ENCODE data around the gene GLYATL1B. TPM values are rescaled to one million over a fixed set of nuclear protein-coding genes. Genes with fewer than 3 reads are reported as not detected.
"Not testable (repeated sequence)": the region's sequence is repeated elsewhere in the genome, so short reads cannot be mapped to it uniquely, and the experiment has no call there.

GLYATL1B gene
- polyA plus RNA-seq, 6 donors from 2014 or later = 0.52 to 2.4 (median 1.6) TPM; not detected in 1

DNA sequence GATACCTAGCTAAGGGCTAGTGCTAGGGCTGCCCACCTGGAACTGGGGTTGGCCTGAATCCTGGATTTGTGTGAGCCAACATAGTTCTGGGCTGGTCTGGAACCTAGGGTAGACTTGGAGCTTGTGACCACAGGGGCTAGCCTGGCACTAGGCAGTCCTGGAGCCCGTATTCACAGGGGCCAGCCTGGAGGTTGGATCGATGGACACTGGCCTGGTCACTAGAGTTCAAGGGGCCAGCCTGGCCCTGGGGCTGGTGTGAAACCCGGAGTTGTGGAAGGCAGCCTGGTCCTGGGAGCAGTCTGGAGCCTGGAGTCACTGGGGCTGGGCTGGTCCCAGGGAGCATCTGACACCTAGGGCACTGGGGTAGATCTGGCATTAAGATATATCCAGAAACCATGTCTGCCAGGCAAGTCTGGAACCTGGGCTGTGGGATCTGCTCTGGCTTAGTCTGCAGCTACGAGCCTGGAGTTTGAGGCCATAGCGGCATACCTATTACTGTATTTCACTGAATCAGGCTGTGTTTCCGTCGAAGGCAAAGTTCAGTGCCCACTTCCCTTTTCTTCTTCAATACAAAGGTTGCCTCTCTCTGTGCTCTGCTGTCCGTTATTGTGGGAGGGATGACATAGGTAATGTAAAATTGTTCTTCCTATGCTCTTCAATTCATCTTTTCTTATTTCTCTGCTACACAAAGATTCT is 9.1 kb upstream of the GLYATL1B start:
- Mint-ChIP-seq H3K9me3 (peaks cover 4 to 25% (median 15%) of the 10 kb centered on the region in 7 donors), H3K4me1 (peaks cover 43 to 74% (median 62%) of the 10 kb centered on the region in 3 donors), H3K27me3 (no peaks in the 10 kb centered on the region), H3K4me3 (peak overlapping the region in 7 of 8 donors; percentile 0 to 86 (median 57)), H3K36me3 (peaks cover 9 to 23% of the 10 kb centered on the region in 2 donors), H3K27ac (peak overlapping the region; percentile 80 to 98 (median 88))
- DNase-seq (peak; percentile 60), ATAC-seq (ENCODE audit: low read depth in 2 of 2) (peak; percentile 91 to 92)

DNA sequence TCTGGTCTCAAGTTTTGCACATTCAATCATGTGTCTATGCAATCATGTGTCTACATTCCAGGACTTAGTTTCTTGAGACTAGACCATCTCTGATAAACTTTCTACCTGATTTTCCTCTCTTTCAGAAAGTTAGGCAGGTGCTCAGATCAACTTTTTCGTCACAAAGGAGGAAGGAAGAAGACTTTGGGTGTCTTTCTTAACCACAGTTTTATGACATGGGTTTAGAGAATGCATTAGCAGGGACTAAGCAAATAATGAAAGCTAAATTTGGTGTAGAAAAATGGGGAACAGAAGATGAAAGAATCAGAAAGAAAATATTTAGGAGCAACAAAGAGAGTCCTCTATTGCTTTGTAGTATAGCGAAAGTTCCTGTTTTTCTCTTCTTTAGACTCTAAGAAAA is 7.7 kb upstream of the GLYATL1B start:
- Mint-ChIP-seq H3K4me3 (peak overlapping the region in 6 of 8 donors; percentile 27 to 72 (median 62)), H3K36me3 (peaks cover 9 to 12% of the 10 kb centered on the region in 2 donors), H3K4me1 (peaks cover 46 to 74% (median 62%) of the 10 kb centered on the region in 3 donors), H3K9me3 (peaks cover 4 to 18% (median 10%) of the 10 kb centered on the region in 7 donors), H3K27me3 (no peaks in the 10 kb centered on the region), H3K27ac (peak overlapping the region; percentile 80 to 98 (median 88))
- peak; percentile 66 to 67 for ATAC-seq (ENCODE audit: low read depth in 2 of 2)
- peak; percentile 72 for DNase-seq

DNA sequence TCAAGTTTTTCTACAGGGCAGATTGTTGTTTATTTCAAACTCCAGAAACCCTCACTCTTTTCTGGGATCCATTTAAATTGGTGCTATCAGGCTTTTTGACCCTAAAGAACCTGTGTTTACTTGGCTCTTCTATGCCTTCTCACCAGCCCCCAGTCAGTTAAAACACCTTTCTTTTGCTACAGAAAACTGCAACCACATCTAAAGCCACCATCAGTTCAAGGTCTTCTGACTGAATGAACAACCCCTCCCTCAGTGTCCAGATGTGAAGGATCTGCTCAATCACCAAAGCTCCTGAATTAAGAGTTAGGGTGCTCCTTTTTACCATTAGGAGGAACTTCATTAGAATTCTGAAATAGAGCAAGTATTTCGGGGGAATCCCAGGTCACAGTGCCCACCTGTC is 7.0 kb upstream of the GLYATL1B start:
- peaks cover 52 to 81% (median 64%) of the 10 kb centered on the region in 3 donors for H3K4me1 Mint-ChIP-seq
- peak overlapping the region in 6 of 8 donors; percentile 27 to 72 (median 62) for H3K4me3 Mint-ChIP-seq
- H3K36me3 Mint-ChIP-seq = peaks cover 9 to 12% of the 10 kb centered on the region in 2 donors
- DNase-seq = no peak
- no peak for ATAC-seq (ENCODE audit: low read depth in 2 of 2)
- peaks cover 4 to 12% (median 8%) of the 10 kb centered on the region in 7 donors for H3K9me3 Mint-ChIP-seq
- peak overlapping the region; percentile 18 to 98 (median 88) for H3K27ac Mint-ChIP-seq
- H3K27me3 Mint-ChIP-seq = no peaks in the 10 kb centered on the region

DNA sequence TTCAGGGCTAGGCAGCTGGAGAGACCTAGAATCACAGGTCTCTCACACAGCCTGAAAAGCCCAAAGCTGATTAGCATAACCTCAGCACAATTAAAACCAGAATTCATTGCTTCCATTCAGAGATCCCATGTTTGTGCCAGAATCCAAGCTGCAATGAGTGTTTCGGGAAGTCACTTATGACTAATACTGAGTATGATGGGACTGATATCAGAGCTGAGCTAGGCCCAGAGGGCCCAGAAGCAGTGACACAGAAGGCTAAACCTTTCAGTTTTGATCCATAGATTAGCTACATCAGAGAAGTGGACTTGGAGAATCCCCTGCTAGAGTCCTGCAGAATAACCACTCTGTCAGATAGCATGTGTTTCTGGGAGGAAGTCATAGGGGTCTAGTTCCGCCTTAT is 5.7 kb upstream of the GLYATL1B start:
- not testable (repeated sequence) for ATAC-seq (ENCODE audit: low read depth in 2 of 2); H3K9me3 Mint-ChIP-seq; H3K27me3 Mint-ChIP-seq; DNase-seq; H3K36me3 Mint-ChIP-seq
- H3K4me1 Mint-ChIP-seq = peaks cover 53 to 75% (median 65%) of the 10 kb centered on the region in 3 donors
- H3K27ac Mint-ChIP-seq = peak overlapping the region in 1 of 6 donors; percentile 72
- peak overlapping the region in 2 of 8 donors; percentile 7 to 20 for H3K4me3 Mint-ChIP-seq

DNA sequence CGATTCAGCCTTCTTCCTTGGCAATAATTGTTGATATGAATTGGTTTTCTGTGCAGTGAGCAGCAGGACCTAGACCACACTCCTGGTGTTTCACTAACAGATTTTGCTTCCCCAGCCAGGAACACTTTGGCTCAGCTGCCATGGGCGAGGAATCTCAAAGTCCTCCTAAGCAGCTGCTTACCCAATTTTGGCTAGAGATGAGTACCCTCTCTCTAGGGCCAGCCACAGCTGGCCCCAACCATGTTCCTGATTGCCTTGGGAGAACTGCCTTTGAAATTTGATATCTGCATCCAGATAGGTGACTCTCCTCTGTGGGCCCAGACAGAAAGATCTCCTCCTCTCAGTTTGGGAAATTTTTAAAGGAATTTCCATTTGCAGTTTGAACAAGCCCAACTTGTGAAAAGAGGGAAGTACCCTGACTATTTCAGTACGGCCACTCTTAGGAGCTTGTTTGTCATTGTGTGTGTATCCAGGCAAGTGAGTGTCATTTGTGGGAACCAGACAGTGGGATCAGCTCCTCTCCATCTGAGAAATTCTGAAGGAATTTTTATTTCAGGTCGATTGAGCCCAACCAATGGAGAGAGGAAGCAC is 4.6 kb upstream of the GLYATL1B start:
- not testable (repeated sequence) for H3K9me3 Mint-ChIP-seq; H3K36me3 Mint-ChIP-seq; ATAC-seq (ENCODE audit: low read depth in 2 of 2); H3K27me3 Mint-ChIP-seq; DNase-seq
- peak overlapping the region in 2 of 6 donors; percentile 15 to 39 for H3K27ac Mint-ChIP-seq
- H3K4me3 Mint-ChIP-seq = peak overlapping the region in 3 of 8 donors; percentile 8 to 30 (median 22)
- H3K4me1 Mint-ChIP-seq = peaks cover 46 to 64% (median 62%) of the 10 kb centered on the region in 3 donors

DNA sequence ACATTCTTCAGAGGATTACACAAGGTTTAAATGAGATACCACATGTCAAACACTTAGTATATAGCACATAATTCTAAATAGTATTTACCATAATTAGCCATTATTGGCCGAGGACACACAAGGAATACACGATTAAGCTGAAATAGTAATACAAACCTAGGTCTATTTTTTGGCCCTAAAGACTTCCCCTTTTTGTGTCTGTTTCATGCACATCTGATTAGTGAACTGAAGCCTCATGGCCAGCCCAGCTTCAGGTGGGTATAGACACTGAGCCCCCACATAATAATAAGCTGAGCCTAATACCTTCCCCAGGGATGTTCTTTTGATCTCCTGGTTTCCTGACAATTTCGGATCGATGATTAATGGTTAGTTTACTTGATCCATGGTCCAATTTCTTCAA is 2.1 kb downstream of the GLYATL1B start:
- peaks cover 0 to 1% (median 0%) of the 10 kb centered on the region in 7 donors for H3K9me3 Mint-ChIP-seq
- peak overlapping the region; percentile 28 to 86 (median 81) for H3K27ac Mint-ChIP-seq
- ATAC-seq (ENCODE audit: low read depth in 2 of 2) (peak; percentile 98 to 99), DNase-seq (peak; percentile 55)
- peaks cover 4 to 9% of the 10 kb centered on the region in 2 donors for H3K36me3 Mint-ChIP-seq
- no peaks in the 10 kb centered on the region for H3K27me3 Mint-ChIP-seq
- peaks cover 46 to 58% (median 55%) of the 10 kb centered on the region in 3 donors for H3K4me1 Mint-ChIP-seq
- H3K4me3 Mint-ChIP-seq = peak overlapping the region in 5 of 8 donors; percentile 17 to 78 (median 56)

DNA sequence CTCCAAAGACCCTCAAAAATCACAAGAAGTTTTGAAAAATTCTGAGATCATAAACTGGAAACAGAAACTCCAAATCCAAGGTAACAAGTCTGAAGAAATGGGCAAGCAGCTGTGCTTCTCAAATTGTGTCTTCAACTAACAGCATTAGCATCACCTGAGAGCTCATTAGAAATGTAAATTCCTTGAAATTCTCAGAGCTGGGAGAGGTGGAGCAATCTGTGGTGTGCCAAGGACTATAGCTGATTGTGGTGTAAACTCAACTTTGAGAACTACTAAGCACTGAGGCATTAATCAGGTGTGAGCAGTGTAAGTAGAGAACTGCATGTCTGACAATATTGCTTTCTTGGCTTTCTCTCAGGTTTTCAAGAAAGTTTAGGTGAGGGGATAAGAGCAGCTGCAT is 7.5 kb downstream of the GLYATL1B start:
- H3K27me3 Mint-ChIP-seq; H3K9me3 Mint-ChIP-seq; DNase-seq; ATAC-seq (ENCODE audit: low read depth in 2 of 2): not testable (repeated sequence)
- H3K4me1 Mint-ChIP-seq = peaks cover 66 to 83% (median 78%) of the 10 kb centered on the region in 3 donors
- peak overlapping the region in 3 of 8 donors; percentile 10 to 44 (median 20) for H3K4me3 Mint-ChIP-seq
- peak overlapping the region in 4 of 6 donors; percentile 6 to 91 (median 88) for H3K27ac Mint-ChIP-seq
- H3K36me3 Mint-ChIP-seq = peaks cover 26 to 29% of the 10 kb centered on the region in 2 donors

DNA sequence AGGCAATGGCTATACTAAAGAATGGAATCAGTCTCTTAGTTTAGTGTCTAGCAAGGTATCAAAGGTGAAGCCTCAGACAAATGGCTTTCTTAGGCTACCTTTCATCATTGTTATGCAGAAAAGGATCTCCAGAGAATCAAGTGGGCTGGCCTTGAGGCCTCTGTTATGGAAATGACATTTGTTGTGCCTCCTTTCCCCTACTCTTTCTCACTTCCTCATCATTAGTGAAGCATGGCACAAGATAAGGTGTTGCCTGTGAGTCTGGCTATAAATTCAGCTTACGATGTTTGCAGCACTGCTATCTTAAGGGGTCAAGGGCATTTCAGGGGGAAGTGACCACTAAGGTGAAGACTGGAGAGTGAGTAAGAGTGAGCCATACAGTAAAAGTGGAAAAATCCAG is 9.1 kb downstream of the GLYATL1B start:
- ATAC-seq (ENCODE audit: low read depth in 2 of 2) = peak; percentile 91 to 94
- DNase-seq = peak; percentile 69

DNA sequence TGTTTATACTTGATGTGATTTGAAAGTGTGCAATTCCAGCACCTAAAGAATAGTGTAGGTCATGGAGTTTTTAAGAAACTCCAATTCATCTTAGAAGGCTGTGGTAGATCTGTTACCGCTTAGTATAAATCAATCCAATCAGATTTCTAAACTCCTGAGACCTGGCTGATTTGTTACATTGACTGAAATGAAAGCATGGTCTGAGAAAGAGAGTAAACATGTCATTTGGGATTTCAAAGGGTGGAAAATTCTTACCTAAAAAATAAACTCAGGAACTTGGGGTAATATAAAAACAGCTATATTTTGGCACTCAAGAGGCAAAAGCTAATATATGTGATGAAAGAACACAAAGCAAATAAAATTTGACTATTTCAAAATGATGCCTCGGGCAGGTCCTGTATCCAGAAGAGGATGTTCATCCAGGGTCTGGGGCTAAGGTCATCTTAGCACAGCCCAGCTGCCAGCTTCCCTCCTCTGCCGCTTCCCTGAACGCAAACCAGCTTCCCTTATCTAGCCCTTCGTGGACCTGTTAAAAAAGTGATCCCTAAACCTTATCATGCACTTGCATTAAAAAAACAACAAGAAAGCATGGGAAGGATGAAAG is 10.0 kb downstream of the GLYATL1B start:
- DNase-seq; H3K9me3 Mint-ChIP-seq; H3K27me3 Mint-ChIP-seq; ATAC-seq (ENCODE audit: low read depth in 2 of 2): not testable (repeated sequence)
- H3K4me1 Mint-ChIP-seq = peaks cover 72 to 89% (median 87%) of the 10 kb centered on the region in 3 donors
- H3K36me3 Mint-ChIP-seq = peaks cover 29% of the 10 kb centered on the region in 2 donors
- peak overlapping the region; percentile 1 to 91 (median 70) for H3K4me3 Mint-ChIP-seq
- peak overlapping the region; percentile 88 to 96 (median 94) for H3K27ac Mint-ChIP-seq

More for the DNA sequence above, 9.1 kb downstream of the GLYATL1B start:
- peaks cover 67 to 84% (median 83%) of the 10 kb centered on the region in 3 donors for H3K4me1 Mint-ChIP-seq
- not testable (repeated sequence) for H3K27me3 Mint-ChIP-seq, H3K9me3 Mint-ChIP-seq
- H3K4me3 Mint-ChIP-seq = peak overlapping the region; percentile 11 to 91 (median 60)
- peak overlapping the region; percentile 88 to 96 (median 94) for H3K27ac Mint-ChIP-seq
- peaks cover 29% of the 10 kb centered on the region in 2 donors for H3K36me3 Mint-ChIP-seq

DNA sequence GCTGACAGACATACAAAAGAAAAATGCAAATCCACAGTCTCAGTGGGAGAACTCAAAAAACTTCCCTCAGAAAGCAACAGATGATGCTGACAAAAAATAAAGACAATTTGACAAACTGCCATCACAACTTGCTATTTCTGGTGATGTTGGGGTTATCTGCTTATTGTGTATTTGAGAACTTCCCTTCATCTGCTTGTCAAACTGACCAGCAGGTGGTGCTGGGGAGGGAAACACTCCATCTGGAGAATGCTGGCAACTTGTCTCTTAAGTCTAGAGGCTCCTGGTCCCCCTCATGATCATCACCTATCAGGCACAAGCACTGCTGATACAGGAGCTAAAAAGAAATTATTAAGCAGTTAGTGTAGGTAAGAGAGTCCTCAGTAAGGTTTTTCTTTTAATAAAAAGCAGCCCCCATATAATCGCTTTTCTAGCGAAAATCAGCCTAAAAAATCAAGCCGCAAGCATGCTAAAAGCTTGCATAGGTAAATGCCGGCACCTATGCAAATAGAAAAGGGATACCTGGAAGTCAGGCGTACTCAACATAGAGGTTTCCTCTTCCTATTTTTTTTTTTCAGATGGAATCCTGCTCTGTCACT is 11.1 kb downstream of the GLYATL1B start:
- Mint-ChIP-seq H3K36me3 (peaks cover 25 to 27% of the 10 kb centered on the region in 2 donors), H3K4me3 (peak overlapping the region; percentile 52 to 92 (median 74)), H3K27me3 (no peaks in the 10 kb centered on the region), H3K4me1 (peaks cover 69 to 94% (median 84%) of the 10 kb centered on the region in 3 donors), H3K27ac (peak overlapping the region; percentile 88 to 96 (median 94)), H3K9me3 (peaks cover 0 to 6% (median 0%) of the 10 kb centered on the region in 7 donors)
- peak; percentile 72 for DNase-seq
- ATAC-seq (ENCODE audit: low read depth in 2 of 2) = peak; percentile 48 to 55

DNA sequence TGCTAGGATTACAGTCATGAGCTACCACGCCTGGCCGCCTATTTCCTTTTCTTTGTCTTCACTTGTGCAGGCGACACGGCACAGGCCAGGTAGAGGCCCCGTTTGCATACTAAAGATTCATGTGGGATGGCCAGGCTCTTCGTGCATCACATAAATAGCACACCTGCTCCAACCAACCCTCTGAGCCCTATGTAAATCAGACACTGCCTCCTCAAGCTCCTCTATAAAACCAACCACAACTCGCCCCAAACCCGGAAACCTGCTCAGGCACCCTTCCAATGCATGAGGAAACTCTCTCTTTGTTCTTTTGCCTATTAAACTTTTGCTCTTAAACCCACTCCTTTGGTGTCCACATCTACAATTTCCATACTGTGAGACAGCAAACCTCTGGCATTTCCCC is 11.8 kb downstream of the GLYATL1B start:
- peaks cover 20 to 24% of the 10 kb centered on the region in 2 donors for H3K36me3 Mint-ChIP-seq
- H3K4me1 Mint-ChIP-seq = peaks cover 69 to 94% (median 84%) of the 10 kb centered on the region in 3 donors
- not testable (repeated sequence) for H3K9me3 Mint-ChIP-seq; H3K27me3 Mint-ChIP-seq; ATAC-seq (ENCODE audit: low read depth in 2 of 2)
- H3K4me3 Mint-ChIP-seq = peak overlapping the region; percentile 52 to 97 (median 82)
- peak overlapping the region; percentile 82 to 97 (median 94) for H3K27ac Mint-ChIP-seq
- peak; percentile 21 for DNase-seq

DNA sequence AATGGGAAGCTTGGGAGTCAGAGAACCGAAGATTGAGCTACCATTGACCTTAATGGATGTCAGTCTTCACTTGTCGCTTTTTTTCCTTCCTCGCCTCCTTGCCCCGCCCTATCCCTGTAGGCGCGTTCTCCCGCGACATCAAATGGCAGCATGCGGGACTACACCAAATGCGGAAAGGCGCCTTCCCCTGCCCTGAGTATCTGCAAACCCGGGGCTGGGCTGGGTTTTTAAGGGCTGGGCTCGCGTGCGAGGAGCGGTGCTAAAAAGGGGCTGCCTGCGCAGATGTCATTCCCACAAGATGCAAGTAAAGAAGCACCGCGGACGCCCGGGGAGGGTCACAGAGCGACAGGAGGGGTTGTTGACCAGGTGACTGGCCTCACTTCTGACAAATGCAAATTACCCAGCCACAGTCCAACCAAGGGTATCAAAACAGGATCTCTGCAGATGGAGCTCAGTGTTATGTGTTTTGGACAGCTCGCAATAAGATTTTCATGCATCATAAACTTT is 16.2 kb downstream of the GLYATL1B start:
- H3K27ac Mint-ChIP-seq = peak overlapping the region; percentile 88 to 97 (median 94)
- peaks cover 73 to 89% (median 86%) of the 10 kb centered on the region in 3 donors for H3K4me1 Mint-ChIP-seq
- H3K36me3 Mint-ChIP-seq = peaks cover under 1 to 15% of the 10 kb centered on the region in 2 donors
- peak overlapping the region; percentile 78 to 97 (median 95) for H3K4me3 Mint-ChIP-seq
- DNase-seq (peak; percentile 92), ATAC-seq (ENCODE audit: low read depth in 2 of 2) (peak; percentile 75 to 80)
- H3K9me3 Mint-ChIP-seq = peaks cover 0 to 6% (median 0%) of the 10 kb centered on the region in 7 donors
- no peaks in the 10 kb centered on the region for H3K27me3 Mint-ChIP-seq

All from naive B cell (primary cell).